ENCODE data around the gene KDM2A. TPM values are rescaled to one million over a fixed set of nuclear protein-coding genes. Genes with fewer than 3 reads are reported as not detected.

Gene KDM2A
- polyA plus RNA-seq (2013, experiment 1 of 2), result 37.4 TPM
- polyA plus RNA-seq (2013, experiment 2 of 2), result 35.7 TPM

DNA sequence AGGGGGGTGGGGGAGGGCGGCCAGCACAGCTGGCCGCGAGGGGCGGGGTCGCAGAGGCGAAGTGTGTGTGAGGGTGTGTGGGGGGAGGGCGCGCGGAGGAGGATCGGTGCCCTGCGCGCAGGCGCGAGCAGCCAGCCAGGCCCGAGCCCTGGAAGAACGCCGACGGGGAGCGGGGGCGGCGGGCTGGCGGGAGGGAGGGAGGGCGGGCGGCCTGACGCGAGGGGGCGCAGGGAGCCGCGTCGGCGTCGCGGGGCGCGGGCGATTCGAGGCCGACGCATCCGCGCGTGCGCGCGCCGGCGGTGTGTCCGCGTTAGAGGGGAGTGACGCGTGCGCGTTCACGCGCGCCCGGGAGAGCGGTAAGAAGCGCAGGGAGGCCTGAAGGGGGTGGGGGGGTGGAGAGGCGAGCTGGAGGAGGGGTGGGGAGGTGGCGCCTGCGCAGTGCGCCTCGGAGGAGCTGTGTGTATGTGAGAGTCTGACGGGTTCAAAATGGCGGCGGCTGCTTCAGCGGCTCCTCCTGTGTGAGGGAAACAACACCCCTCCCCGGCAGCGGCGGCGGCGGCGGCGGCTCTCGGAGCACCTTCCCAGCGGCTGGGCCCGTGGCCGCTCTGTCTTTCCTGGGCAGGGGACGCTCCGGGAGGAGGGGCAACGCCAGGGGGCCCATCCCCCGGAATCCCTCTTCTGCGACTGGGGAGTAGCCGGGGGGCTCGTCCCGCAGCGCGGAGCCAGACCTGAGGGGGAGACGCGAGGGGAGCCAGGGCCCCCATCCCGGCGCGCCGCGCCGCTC is at the start of gene KDM2A:
Gene KDM2A (plus strand): TSS at position 463 of the 784 bp plus-strand sequence. CDS start 2,054 bp downstream, outside the sequence.
- H3K79me2 ChIP-seq (ENCODE audit: control insufficient read depth, insufficient read depth, low read length), result peaks cover 41% of the 10 kb centered on the region
- H3K36me3 ChIP-seq (ENCODE audit: control insufficient read depth, insufficient read depth, low read length), result no peaks in the 10 kb centered on the region
- peak within 1 kb of the TSS; percentile 96 for H4K8ac ChIP-seq (ENCODE audit: low read depth, low read length)
- peak within 1 kb of the TSS; percentile 100 for H3K18ac ChIP-seq (ENCODE audit: low read length)
- H2BK120ac ChIP-seq (ENCODE audit: low read depth, low read length), result peak within 1 kb of the TSS; percentile 90
- H3K27ac ChIP-seq (ENCODE audit: low read depth, low read length), result peak within 1 kb of the TSS; percentile 98
- H3K4me1 ChIP-seq (ENCODE audit: control insufficient read depth, low read depth, low read length), result no peaks in the 10 kb centered on the region
- peak within 1 kb of the TSS; percentile 73 for H3K4me2 ChIP-seq (ENCODE audit: low read length)
- peak within 1 kb of the TSS; percentile 99 for H3K4me3 ChIP-seq (ENCODE audit: low read length)
- H3K56ac ChIP-seq (ENCODE audit: low read length), result peak within 1 kb of the TSS; percentile 95
- peak within 1 kb of the TSS; percentile 45 for H2BK5ac ChIP-seq (ENCODE audit: low read length)
- peak within 1 kb of the TSS; percentile 97 for H3K9ac ChIP-seq (ENCODE audit: low read length)
- H4K5ac ChIP-seq (ENCODE audit: low read length), result no peak within 1 kb of the TSS
- H2AK5ac ChIP-seq (ENCODE audit: low read length), result no peak within 1 kb of the TSS
- WGBS (ENCODE audit: extremely low coverage, insufficient coverage, low lambda C conversion rate), result no CpG with 5 or more reads among the region's 97 CpGs
- peak within 1 kb of the TSS; percentile 100 for H3K23ac ChIP-seq (ENCODE audit: low read length)
- peak within 1 kb of the TSS; percentile 97 for H3K4ac ChIP-seq (ENCODE audit: low read depth, low read length)
- peaks cover 1% of the 10 kb centered on the region for H3K27me3 ChIP-seq (ENCODE audit: insufficient read depth, low read length, poor library complexity)
- peaks cover 3% of the 10 kb centered on the region for H3K79me1 ChIP-seq (ENCODE audit: low read length)
- peak; percentile 99 for DNase-seq
- peak within 1 kb of the TSS; percentile 61 for H2BK15ac ChIP-seq (replicated peaks; ENCODE audit: low read depth)

DNA sequence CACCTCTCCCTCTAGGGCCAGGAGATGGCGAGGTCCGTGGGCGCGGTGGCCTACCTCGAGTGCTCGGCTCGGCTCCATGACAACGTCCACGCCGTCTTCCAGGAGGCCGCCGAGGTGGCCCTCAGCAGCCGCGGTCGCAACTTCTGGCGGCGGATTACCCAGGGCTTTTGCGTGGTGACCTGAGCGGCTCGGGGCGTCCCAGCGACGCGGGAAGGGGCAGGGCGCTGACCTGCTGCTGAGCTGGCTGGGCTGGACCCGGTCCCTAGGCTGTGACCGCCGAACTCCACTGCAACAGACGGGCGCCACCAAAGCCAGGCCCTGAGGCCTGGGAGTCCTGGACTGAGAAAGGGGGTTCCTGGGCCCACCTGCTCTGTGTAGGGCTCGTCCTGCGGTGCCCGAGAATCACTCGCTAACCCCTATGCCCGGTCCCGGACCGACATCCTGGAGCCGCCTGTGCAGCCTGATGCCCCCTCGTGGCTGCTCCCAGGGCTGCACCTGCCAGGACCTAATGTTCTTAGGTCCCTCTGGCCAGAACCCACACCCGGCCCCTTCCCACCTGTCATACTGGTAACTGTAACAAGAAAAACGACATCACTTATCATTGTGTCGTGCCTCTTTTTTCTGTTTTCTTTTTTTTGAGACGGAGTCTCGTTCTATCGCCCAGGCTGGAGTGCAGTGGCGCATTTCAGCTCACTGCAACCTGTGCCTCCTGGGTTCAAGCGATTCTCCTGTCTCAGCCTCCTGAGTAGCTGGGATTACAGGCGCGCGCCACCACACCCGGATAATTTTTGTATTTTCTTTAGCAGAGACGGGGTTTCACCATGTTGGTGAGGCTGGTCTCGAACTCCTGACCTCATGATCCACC is 47.4 kb upstream of the KDM2A start:
- H2BK15ac ChIP-seq (replicated peaks; ENCODE audit: low read depth), result no peak overlapping the region
- no peak overlapping the region for H3K23ac ChIP-seq (ENCODE audit: low read length)
- H2BK5ac ChIP-seq (ENCODE audit: low read length), result no peak overlapping the region
- no peak overlapping the region for H4K8ac ChIP-seq (ENCODE audit: low read depth, low read length)
- H3K18ac ChIP-seq (ENCODE audit: low read length), result no peak overlapping the region
- no peak overlapping the region for H2BK120ac ChIP-seq (ENCODE audit: low read depth, low read length)
- peak; percentile 89 for DNase-seq
- no peaks in the 10 kb centered on the region for H3K27me3 ChIP-seq (ENCODE audit: insufficient read depth, low read length, poor library complexity)
- no peak overlapping the region for H2AK5ac ChIP-seq (ENCODE audit: low read length)
- no CpG with 5 or more reads among the region's 53 CpGs for WGBS (ENCODE audit: extremely low coverage, insufficient coverage, low lambda C conversion rate)
- no peak overlapping the region for H3K4ac ChIP-seq (ENCODE audit: low read depth, low read length)
- no peak overlapping the region for H4K5ac ChIP-seq (ENCODE audit: low read length)
- H3K4me1 ChIP-seq (ENCODE audit: control insufficient read depth, low read depth, low read length), result no peaks in the 10 kb centered on the region
- H3K4me3 ChIP-seq (ENCODE audit: low read length), result no peak overlapping the region
- peak overlapping the region; percentile 60 for H3K9ac ChIP-seq (ENCODE audit: low read length)
- no peaks in the 10 kb centered on the region for H3K79me1 ChIP-seq (ENCODE audit: low read length)
- no peak overlapping the region for H3K27ac ChIP-seq (ENCODE audit: low read depth, low read length)
- peak overlapping the region; percentile 80 for H3K4me2 ChIP-seq (ENCODE audit: low read length)
- no peaks in the 10 kb centered on the region for H3K36me3 ChIP-seq (ENCODE audit: control insufficient read depth, insufficient read depth, low read length)
- H3K56ac ChIP-seq (ENCODE audit: low read length), result peak overlapping the region; percentile 54
- no peaks in the 10 kb centered on the region for H3K79me2 ChIP-seq (ENCODE audit: control insufficient read depth, insufficient read depth, low read length)

- no peak overlapping the region for H3K23ac ChIP-seq (ENCODE audit: low read length)
- H3K36me3 ChIP-seq (ENCODE audit: control insufficient read depth, insufficient read depth, low read length), result no peaks in the 10 kb centered on the region
- no peaks in the 10 kb centered on the region for H3K79me1 ChIP-seq (ENCODE audit: low read length)
- no peak overlapping the region for H3K4me3 ChIP-seq (ENCODE audit: low read length)
- no peak overlapping the region for H4K5ac ChIP-seq (ENCODE audit: low read length)
- no peaks in the 10 kb centered on the region for H3K27me3 ChIP-seq (ENCODE audit: insufficient read depth, low read length, poor library complexity)
- no peak overlapping the region for H3K27ac ChIP-seq (ENCODE audit: low read depth, low read length)
- no peaks in the 10 kb centered on the region for H3K79me2 ChIP-seq (ENCODE audit: control insufficient read depth, insufficient read depth, low read length)
- no CpG with 5 or more reads among the region's 11 CpGs for WGBS (ENCODE audit: extremely low coverage, insufficient coverage, low lambda C conversion rate)
- H3K4ac ChIP-seq (ENCODE audit: low read depth, low read length), result no peak overlapping the region
- H3K4me2 ChIP-seq (ENCODE audit: low read length), result no peak overlapping the region
- no peak overlapping the region for H2AK5ac ChIP-seq (ENCODE audit: low read length)
- H2BK120ac ChIP-seq (ENCODE audit: low read depth, low read length), result no peak overlapping the region
- no peak overlapping the region for H3K56ac ChIP-seq (ENCODE audit: low read length)
- H3K18ac ChIP-seq (ENCODE audit: low read length), result no peak overlapping the region
- H2BK5ac ChIP-seq (ENCODE audit: low read length), result no peak overlapping the region
- H3K9ac ChIP-seq (ENCODE audit: low read length), result no peak overlapping the region
- no peak overlapping the region for H2BK15ac ChIP-seq (replicated peaks; ENCODE audit: low read depth)
- no peak for DNase-seq
- no peak overlapping the region for H4K8ac ChIP-seq (ENCODE audit: low read depth, low read length)
- H3K4me1 ChIP-seq (ENCODE audit: control insufficient read depth, low read depth, low read length), result no peaks in the 10 kb centered on the region
Observed at GRCh38 chr11:67072295-67072694, 46.8 kb upstream of the KDM2A start.

DNA sequence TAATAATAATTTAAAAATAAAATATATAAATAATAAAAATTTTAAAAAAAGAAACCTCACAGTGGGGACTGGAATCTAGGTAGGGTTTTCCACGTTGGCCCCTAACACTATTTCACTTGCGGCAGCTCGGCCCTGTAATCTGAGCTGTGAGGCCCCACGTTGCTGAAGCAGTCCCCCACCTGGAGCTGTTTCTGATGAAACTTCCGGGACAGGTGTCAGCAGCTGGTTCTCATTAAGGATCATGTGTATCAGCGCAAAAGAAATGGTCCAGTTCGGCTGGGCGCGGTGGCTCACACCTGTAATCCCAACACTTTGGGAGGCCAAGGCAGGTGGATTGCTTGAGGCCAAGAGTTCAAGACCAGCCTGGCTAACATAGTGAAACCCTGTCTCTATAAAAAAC is 45.2 kb upstream of the KDM2A start:
- Histone ChIP-seq H2BK15ac (replicated peaks; ENCODE audit: low read depth) (no peak overlapping the region), H3K9ac (ENCODE audit: low read length) (no peak overlapping the region), H3K4me1 (ENCODE audit: control insufficient read depth, low read depth, low read length) (no peaks in the 10 kb centered on the region), H2BK5ac (ENCODE audit: low read length) (no peak overlapping the region), H4K8ac (ENCODE audit: low read depth, low read length) (no peak overlapping the region), H3K27me3 (ENCODE audit: insufficient read depth, low read length, poor library complexity) (no peaks in the 10 kb centered on the region), H3K56ac (ENCODE audit: low read length) (no peak overlapping the region), H4K5ac (ENCODE audit: low read length) (no peak overlapping the region), H3K79me1 (ENCODE audit: low read length) (no peaks in the 10 kb centered on the region), H3K4me2 (ENCODE audit: low read length) (no peak overlapping the region), H3K27ac (ENCODE audit: low read depth, low read length) (no peak overlapping the region), H2BK120ac (ENCODE audit: low read depth, low read length) (no peak overlapping the region), H3K4me3 (ENCODE audit: low read length) (no peak overlapping the region), H3K79me2 (ENCODE audit: control insufficient read depth, insufficient read depth, low read length) (no peaks in the 10 kb centered on the region), H3K23ac (ENCODE audit: low read length) (no peak overlapping the region), H3K36me3 (ENCODE audit: control insufficient read depth, insufficient read depth, low read length) (no peaks in the 10 kb centered on the region), H2AK5ac (ENCODE audit: low read length) (no peak overlapping the region), H3K4ac (ENCODE audit: low read depth, low read length) (no peak overlapping the region), H3K18ac (ENCODE audit: low read length) (no peak overlapping the region)
- WGBS (ENCODE audit: extremely low coverage, insufficient coverage, low lambda C conversion rate), result no CpG with 5 or more reads among the region's 9 CpGs
- DNase-seq, result no peak

- Histone ChIP-seq H4K8ac (ENCODE audit: low read depth, low read length) (no peak overlapping the region), H3K4ac (ENCODE audit: low read depth, low read length) (no peak overlapping the region), H3K36me3 (ENCODE audit: control insufficient read depth, insufficient read depth, low read length) (no peaks in the 10 kb centered on the region), H3K9ac (ENCODE audit: low read length) (no peak overlapping the region), H3K18ac (ENCODE audit: low read length) (no peak overlapping the region), H3K23ac (ENCODE audit: low read length) (no peak overlapping the region), H4K5ac (ENCODE audit: low read length) (no peak overlapping the region), H3K4me3 (ENCODE audit: low read length) (no peak overlapping the region), H3K27ac (ENCODE audit: low read depth, low read length) (no peak overlapping the region), H3K4me2 (ENCODE audit: low read length) (no peak overlapping the region), H3K56ac (ENCODE audit: low read length) (no peak overlapping the region), H3K4me1 (ENCODE audit: control insufficient read depth, low read depth, low read length) (no peaks in the 10 kb centered on the region), H3K79me1 (ENCODE audit: low read length) (no peaks in the 10 kb centered on the region), H2BK120ac (ENCODE audit: low read depth, low read length) (no peak overlapping the region), H3K27me3 (ENCODE audit: insufficient read depth, low read length, poor library complexity) (no peaks in the 10 kb centered on the region), H2AK5ac (ENCODE audit: low read length) (no peak overlapping the region), H2BK5ac (ENCODE audit: low read length) (no peak overlapping the region), H3K79me2 (ENCODE audit: control insufficient read depth, insufficient read depth, low read length) (no peaks in the 10 kb centered on the region), H2BK15ac (replicated peaks; ENCODE audit: low read depth) (no peak overlapping the region)
- no peak for DNase-seq
- WGBS (ENCODE audit: extremely low coverage, insufficient coverage, low lambda C conversion rate), result no CpG with 5 or more reads among the region's 6 CpGs
Observed at GRCh38 chr11:67076202-67076601, 42.9 kb upstream of the KDM2A start.

All from mesendoderm (in vitro differentiated cells).